GM18520 (cell line): ENCODE data around the gene WWOX.

Experiments
- ATAC-seq: cut with Tn5 transposase; IDR thresholded peaks from one replicate; pipeline ENCODE4 v1.9.1; 2021; ENCODE audit not compliant: unreplicated experiment

The WWOX gene

DNA sequence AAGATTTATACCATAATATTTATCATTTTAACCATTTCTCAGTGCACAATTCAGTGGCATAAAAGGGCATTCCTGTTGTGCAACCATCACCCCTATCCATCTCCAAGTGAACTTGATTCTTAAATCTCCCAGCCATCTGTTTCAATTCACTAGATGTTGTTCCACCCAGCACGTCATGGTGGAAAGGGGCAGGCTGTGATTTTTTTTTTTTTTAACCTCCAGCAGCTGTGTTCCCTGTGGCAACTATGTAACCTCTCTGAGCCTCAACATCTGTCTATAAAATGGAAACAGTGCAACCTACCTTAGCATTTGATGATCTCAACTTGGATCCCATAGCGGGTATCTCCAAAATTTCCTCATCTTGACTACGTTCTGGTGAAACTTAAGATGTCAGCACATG, 604.5 kb downstream of the WWOX start:
- ATAC-seq = no peak

DNA sequence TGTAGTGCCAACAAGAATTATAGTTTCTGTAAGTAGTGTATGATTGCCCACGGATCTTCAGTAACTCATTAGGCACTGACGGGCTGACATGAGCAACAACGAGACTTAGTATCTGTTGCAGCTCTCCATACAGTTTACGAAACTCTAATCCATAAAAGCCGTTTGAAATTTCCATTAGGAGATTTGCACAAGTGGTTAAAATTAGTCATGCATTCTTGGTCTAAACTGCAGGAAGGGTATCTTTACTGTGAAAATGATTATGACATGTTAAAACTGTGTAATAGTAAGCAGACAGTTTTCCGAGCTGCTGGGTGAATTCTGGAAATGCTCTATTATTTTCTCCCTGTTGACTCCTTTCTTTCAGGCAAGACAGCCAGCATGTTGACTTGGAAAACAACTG, 605.0 kb downstream of the WWOX start:
- no peak for ATAC-seq

- no peak for ATAC-seq
Measured at GRCh38 chr16:78705694-78706093, 606.2 kb downstream of the WWOX start.

GRCh38 chr16:78706637-78707036, 607.2 kb downstream of the WWOX start:
- no peak for ATAC-seq

GRCh38 chr16:78709137-78709884, 609.9 kb downstream of the WWOX start:
- ATAC-seq = no peak

- ATAC-seq = no peak
Measured at GRCh38 chr16:78715106-78715505, 615.7 kb downstream of the WWOX start.

DNA sequence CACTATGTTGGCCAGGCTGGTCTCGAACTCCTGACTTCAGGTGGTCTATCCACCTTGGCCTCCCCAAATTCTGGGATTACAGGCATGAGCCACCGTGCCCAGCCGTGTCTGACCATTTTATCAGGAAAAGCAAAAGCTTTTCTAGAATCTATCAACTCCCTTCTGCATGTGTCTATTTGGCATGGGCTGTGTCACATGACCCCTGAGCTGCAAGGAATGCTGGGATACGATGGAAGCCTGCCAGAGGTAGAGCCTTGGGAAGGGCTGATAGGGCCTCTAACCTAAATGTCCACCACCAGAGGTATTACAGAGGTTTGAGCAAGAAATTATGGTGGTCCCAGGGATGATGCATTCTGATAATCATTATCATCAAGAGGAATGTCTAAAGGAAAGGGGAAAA, 616.2 kb downstream of the WWOX start:
- ATAC-seq = no peak

- no peak for ATAC-seq
Measured at GRCh38 chr16:78718141-78718540, 618.7 kb downstream of the WWOX start.

- no peak for ATAC-seq
Measured at GRCh38 chr16:78720416-78720815, 621.0 kb downstream of the WWOX start.

- ATAC-seq = no peak
Measured at GRCh38 chr16:78727536-78727935, 628.1 kb downstream of the WWOX start.

- no peak for ATAC-seq
Measured at GRCh38 chr16:78729687-78730086, 630.2 kb downstream of the WWOX start.

DNA sequence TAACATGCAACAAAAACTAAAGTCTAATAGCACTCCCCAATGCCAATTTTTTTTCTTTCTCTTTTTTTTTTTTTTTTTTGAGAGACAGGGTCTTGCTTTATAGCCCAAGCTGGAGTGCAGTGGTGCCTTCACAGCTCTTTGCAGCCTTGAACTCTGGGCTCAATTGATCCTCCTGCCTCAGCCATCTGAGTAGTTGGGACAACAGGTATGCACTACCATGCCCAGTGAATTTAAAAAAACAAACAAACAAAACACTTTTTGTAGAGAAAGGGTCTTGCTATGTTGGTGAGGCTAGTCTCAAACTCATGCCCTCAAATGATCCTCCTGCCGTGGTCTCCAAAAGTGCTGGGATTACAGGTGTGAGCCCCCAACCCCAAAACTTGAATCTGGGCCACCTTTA, 632.3 kb downstream of the WWOX start:
- ATAC-seq = no peak

- no peak for ATAC-seq
Measured at GRCh38 chr16:78732696-78733095, 633.2 kb downstream of the WWOX start.

GRCh38 chr16:78735337-78735736, 635.9 kb downstream of the WWOX start:
- ATAC-seq = no peak

- no peak for ATAC-seq
Measured at GRCh38 chr16:78737630-78738029, 638.2 kb downstream of the WWOX start.

DNA sequence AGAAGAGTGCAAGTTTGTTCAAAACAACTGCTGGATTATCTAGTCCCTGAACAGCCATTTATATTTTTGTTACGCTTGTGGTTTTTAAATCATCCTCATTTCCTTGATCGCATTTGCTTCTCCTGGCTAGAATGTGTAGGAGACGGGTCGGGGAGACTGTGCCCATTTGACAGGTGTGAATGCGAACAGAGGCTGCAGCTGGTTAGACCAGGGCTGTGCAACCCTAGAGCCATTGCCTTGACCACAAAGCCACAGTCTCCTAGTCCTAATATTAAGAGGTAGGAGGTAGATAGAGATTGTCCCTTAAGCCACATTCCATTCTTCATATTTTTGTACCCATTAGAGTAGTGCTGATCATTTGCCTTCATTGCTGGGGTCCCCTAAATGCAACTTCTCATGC, 639.1 kb downstream of the WWOX start:
- ATAC-seq = no peak

DNA sequence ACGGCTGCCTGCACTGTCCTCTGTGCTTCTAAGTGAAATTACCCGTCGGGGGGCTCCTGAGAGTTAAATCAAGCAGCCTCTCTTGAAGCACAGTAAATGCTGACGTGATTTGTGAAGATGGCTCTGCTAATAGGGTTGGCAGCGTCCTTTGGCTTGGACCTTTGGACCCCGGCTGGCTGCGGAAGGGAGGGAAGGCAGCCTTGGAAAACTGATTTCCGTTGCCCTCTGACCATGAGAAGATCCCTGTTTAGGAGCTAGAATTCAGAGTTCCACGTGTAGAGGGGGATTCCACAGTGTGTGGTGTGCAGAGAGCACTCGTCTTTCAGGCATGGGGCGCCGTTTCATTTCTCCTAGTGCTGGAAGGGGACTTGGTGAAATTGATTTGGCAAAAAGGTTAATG, 640.8 kb downstream of the WWOX start:
- ATAC-seq = no peak

GRCh38 chr16:78742501-78743283, 643.2 kb downstream of the WWOX start:
- peak; percentile 95 for ATAC-seq

GRCh38 chr16:78743556-78743955, 644.1 kb downstream of the WWOX start:
- no peak for ATAC-seq

DNA sequence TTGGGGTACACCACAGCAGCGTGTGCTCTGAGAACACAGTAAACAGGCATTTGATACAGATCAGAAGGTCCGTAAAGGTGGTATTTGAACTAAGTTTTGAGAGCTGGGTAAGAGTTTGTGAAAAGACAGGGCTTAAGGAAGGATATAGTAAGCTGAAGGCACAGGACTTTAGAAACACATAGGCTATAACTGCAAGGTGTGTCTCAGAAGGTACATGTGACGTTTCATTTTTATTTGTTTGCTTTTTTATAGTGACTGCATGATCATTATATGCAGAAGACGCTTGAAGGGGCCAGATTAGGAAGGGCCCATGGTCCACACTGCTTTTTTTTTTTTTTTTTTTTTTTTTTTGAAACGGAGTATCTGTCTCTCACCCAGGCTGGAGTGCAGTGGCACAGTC, 644.6 kb downstream of the WWOX start:
- ATAC-seq = no peak

GRCh38 chr16:78744796-78745107, 645.3 kb downstream of the WWOX start:
- no peak for ATAC-seq

DNA sequence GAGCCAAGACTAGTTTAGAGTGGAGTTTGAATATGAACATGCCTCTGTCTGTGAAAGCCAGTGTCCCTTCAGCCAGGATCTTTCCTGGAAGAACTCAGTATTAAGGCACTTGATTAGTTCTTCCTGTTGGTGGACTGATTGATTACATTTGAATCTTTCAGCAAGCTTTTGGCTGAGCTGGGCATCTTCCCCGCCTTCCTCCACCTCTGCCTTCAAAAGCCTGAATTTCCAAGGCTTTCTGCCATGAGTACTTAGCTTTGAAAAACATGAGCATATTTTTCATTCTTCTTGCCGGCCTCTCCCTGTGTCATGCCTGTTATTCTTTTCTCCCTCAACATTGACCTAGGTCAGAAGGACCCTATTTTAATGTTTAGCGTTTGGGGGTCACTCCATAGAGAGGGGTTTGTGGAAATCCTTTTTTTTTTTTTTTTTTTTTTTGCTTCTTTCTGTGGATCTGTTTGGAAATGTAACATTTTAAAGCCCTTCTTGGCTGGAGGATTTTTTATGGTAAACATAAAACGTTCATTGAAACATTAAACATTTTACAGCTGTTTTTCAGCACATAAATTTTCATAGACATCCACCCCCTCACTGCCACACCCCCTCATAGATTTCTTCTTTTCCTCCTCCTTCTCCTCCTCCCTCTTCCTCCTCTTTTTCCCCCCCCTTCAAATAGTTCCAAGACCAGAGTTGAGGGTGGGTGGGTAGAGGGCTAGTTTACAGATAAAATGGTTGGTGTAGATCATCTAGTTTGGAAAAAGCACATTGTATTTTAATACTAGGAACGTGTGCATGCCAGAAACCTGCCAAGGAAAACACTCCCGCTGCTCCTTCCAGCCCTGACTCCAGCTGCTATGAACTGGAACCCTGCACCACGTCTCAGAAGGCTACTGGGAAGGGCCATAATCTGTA, 645.9 kb downstream of the WWOX start:
- no peak for ATAC-seq
